Right ventricle myocardium superior (tissue), 1 donor: Measurements from ENCODE around the gene GPR15. TPM values are rescaled to one million over a fixed set of nuclear protein-coding genes. Genes with fewer than 3 reads are reported as not detected.
"Not testable (repeated sequence)": the region's sequence is repeated elsewhere in the genome, so short reads cannot be mapped to it uniquely, and the experiment has no call there.

ENCODE experiments used
- ATAC-seq: fragments of 200-7000 bp; cut with Tn5 transposase; one replicate; pipeline ENCODE4 v1.9.1; 2020; ENCODE audit warnings: mild to moderate bottlenecking; ENCODE audit not compliant: poor library complexity
- DNase-seq: peaks from one replicate; pipeline ENCODE4 v3.0.0-alpha.2; 2020
- intact Hi-C: fragments of 100-400 bp; cut with DNase I; formaldehyde crosslinking; loops from one replicate; pipeline ENCODE4 v1.11.2; 2022
- total RNA-seq: library from RNA; stranded (reverse); fragmentation: NEBNext Ultra II Directional; extraction: Animal tissue kit (Norgen Biotek cat#: 25700); gene quantifications from one replicate; pipeline ENCODE4 v1.2.1, GENCODE V29; 2021
- donor health status: DM: no; HTN: yes; CAD: no; lungs with severe emphysema.

The GPR15 gene
- total RNA-seq, 1 donor from 2014 or later, result not detected

DNA sequence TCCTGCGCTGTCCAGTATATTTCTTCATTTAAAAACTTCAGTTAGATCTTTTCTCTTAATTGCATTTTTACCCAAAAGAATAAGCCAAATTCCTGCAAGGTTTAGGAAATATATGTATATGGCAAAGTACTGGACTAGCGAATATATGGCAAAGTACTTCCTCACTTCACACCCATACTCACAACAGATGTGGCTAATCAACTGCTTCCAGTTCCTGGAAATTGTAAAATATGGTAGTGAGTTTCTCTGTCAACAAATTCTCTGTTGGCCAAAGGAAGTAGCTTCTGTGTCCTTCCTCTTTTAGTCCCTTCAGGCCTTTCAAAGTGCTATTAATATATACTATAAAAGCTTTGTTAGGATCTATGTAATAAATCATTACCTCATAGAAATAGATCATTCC, 22.0 kb downstream of the GPR15 start:
- ATAC-seq (peak; percentile 15), DNase-seq (no peak)
- intact Hi-C loops, result no loop called here

- intact Hi-C loops, result no loop called here
- DNase-seq (no peak), ATAC-seq (no peak)
Measured at GRCh38 chr3:98554580-98554979, 22.8 kb downstream of the GPR15 start.

DNA sequence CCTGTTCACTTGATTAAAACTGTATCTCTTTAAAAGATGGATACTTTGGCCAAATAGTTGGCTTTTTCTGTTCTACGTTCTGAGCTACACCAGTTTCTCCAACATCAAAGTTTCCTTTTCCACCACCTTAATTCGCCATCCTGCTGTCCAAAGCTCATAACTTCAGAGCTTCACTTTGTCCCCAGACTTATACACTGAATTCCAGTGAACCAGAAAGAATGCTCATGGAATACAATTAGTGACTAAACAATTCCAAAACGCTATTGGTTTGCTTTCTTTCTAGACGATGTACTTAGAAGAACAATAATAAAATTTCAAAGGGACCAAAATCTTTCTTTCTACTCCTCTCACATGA, 23.2 kb downstream of the GPR15 start:
- no peak for DNase-seq
- intact Hi-C loops, result no loop called here
- ATAC-seq, result no peak

GRCh38 chr3:98556164-98557130, 24.7 kb downstream of the GPR15 start:
- ATAC-seq (no peak), DNase-seq (no peak)
- intact Hi-C loops, result no loop called here

DNA sequence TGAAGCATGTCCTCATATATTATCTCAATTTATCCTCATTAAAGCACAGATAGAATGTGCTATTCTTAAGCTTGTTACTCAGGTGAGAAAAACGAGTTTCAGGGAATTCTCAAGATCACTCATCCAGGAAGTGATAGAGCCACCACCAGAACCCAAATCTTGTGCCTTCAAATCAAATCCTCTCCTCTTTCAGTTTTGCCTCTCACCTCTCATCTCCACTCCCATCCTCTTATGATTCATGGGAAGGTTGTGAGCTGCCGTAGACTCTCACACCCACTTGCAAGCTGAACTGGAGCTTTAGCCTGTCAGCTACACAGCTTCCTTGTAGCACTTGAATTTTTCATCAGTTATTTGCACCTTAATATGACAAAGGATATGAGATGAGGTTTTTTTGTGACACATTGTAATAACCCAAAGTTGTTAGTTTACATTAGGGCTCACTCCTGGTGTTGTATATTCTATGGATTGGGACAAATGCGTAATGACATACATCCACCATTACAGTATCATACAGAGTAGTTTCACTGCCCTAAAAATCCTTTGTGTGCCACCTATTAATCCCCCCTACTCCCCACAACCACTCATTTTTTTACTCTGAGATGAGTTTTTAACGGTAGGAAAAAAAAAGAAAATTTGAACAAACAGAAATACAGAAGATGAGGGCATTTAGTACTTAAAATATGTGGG, 25.7 kb downstream of the GPR15 start:
- DNase-seq (no peak), ATAC-seq (no peak)
- intact Hi-C loops, result no loop called here

- DNase-seq, result no peak
- intact Hi-C loops, result no loop called here
- no peak for ATAC-seq
Measured at GRCh38 chr3:98558100-98558827, 26.5 kb downstream of the GPR15 start.

GRCh38 chr3:98559769-98560168, 28.0 kb downstream of the GPR15 start:
- ATAC-seq, intact Hi-C loops, DNase-seq: not testable (repeated sequence)

- intact Hi-C loops, result no loop called here
- no peak for ATAC-seq
- no peak for DNase-seq
Measured at GRCh38 chr3:98560911-98561310, 29.1 kb downstream of the GPR15 start.

DNA sequence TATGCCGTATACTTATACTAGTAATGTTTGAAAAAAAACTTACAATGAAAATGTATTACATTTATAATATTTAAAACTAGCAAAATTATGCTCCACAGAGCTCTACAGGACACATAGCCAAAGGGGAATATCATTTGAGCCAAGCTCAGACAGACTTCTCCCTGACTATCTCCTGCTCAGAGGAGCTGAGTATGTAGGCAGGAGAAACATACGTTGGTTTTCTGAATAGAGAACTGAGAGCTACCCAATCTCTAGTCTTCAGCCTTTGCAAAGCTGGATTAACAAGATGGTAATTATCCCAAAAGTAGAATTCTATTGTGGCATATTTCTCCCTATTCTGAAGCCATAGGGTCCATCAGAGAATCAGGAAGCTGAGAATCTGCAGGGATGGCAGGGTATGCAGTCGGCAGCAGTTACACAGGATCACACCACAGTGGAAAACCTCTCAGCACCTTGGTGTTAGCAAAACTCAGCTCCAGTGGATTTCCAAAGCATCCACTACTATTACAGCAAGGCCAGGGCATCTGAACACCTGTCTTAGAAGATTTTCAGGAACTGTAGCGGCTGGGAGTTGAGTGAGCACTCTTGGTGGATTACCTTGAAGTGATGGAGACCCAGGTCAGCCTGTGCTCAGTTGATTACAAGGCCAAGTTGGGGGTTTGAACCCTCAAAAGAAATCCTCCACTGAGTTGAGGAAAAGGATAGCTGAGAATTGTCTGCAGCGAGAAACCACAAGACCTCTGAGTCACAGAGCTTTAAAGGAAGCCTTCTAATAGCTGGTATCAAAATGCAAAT, 30.1 kb downstream of the GPR15 start:
- ATAC-seq, result no peak
- intact Hi-C loops, result no loop called here
- no peak for DNase-seq

DNA sequence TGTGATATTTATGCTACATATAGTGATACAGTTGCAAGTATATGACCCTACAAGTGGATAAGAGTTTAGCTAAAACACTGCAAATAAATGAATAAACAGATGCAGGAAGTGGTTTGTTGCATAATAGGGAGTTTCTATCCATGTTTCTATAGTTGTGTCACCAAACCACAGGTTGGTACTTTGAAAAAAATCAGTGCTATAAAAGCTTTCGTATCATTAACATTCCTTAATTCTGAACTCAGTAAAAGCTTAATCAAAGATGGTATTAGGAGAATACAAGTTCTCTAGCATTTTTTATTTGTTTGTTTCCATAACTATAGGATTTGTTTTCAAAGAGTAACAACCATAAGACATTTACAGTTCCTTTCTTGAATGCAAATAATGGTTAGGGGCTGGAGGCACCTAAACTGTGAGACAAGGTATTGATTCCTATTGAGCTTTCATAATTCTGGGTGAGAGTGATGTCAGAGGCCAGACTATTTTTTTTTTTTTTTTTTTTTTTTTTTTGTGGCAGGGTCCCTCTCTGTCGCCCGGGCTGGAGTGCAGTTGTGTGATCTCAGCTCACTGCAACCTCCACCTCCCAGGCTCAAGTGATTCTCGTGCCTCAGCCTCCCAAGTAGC, 32.0 kb downstream of the GPR15 start:
- no peak for DNase-seq
- intact Hi-C loops, result no loop called here
- no peak for ATAC-seq

- intact Hi-C loops, result no loop called here
- ATAC-seq (no peak), DNase-seq (no peak)
Measured at GRCh38 chr3:98564282-98565005, 32.7 kb downstream of the GPR15 start.

- ATAC-seq (no peak), DNase-seq (no peak)
- intact Hi-C loops, result no loop called here
Measured at GRCh38 chr3:98565237-98565643, 33.5 kb downstream of the GPR15 start.

DNA sequence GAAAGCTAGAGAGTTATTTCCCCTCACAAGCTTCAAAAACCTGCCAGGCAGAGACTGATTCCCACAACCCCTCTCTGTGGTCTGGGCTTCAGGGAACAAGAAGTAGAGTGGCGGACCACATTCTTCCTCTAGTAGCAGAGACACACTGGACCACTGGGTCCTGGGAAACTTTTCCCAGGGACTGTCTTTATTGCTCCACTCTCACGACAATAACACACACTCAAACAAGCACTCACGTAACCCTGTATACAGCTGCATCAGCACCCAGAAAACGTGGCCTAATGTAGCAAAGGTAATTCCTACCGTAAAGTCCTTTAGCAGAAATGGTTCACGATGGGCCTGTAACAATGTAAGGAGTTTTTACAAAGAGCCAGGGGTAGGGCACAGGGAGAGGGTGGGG, 34.1 kb downstream of the GPR15 start:
- intact Hi-C loops, result no loop called here

GRCh38 chr3:98567666-98568270, 36.0 kb downstream of the GPR15 start:
- DNase-seq (no peak), ATAC-seq (no peak)
- intact Hi-C loops, result no loop called here

More for the DNA sequence above, 34.1 kb downstream of the GPR15 start:
- DNase-seq, result no peak
- no peak for ATAC-seq

GRCh38 chr3:98568402-98568801, 36.6 kb downstream of the GPR15 start:
- ATAC-seq (no peak), DNase-seq (no peak)
- intact Hi-C loops, result no loop called here

- DNase-seq, result no peak
- ATAC-seq, result no peak
- intact Hi-C loops, result no loop called here
Measured at GRCh38 chr3:98573181-98573728, 41.5 kb downstream of the GPR15 start.

GRCh38 chr3:98574132-98574531, 42.4 kb downstream of the GPR15 start:
- DNase-seq (no peak), ATAC-seq (no peak)
- intact Hi-C loops, result no loop called here
